GM12878 (cell line): ENCODE measurements around the gene SFT2D3. TPM values are rescaled to one million over a fixed set of nuclear protein-coding genes. Genes with fewer than 3 reads are reported as not detected.

Experiments used
- ATAC-seq: fragments of 200-7000 bp; cut with Tn5 transposase; 3 replicates; pipeline ENCODE4 v1.9.1; 2020; ENCODE audit warnings: mild to moderate bottlenecking, moderate library complexity
- BruUV-seq: library from RNA; stranded (reverse); fragments of 400-500 nt; replicated peaks from 2 replicates; lab custom pipeline; 2021; lab: Mats Ljungman, UMichigan
- CTCF ChIA-PET: fragments of 300-600 bp; sonication (Branson Sonifier 250); formaldehyde crosslinking; extraction: SDS; loops from one replicate; lab custom pipeline; 2021; ENCODE audit warnings: inconsistent platforms; lab: Yijun Ruan, JAX
- POLR2A ChIA-PET: fragments of 350-600 bp; formaldehyde crosslinking; extraction: SDS; loops from one replicate; lab custom pipeline; 2021; ENCODE audit warnings: inconsistent platforms; lab: Charles Lee
- RAD21 ChIA-PET: fragments of 300-600 bp; sonication (Branson Sonifier 250); formaldehyde crosslinking; loops from one replicate; lab custom pipeline; 2023; ENCODE audit warnings: antibody characterized with exemption; ENCODE audit not compliant: unreplicated experiment; lab: Charles Lee
- SMC1A ChIA-PET: fragments of 300-600 bp; sonication (Branson Sonifier 250); formaldehyde crosslinking; loops from one replicate; lab custom pipeline; 2023; ENCODE audit not compliant: unreplicated experiment, uncharacterized antibody; lab: Charles Lee
- DNase-seq: peaks from one replicate; pipeline ENCODE4 v3.0.0-alpha.2; 2011; ENCODE audit warnings: low read depth, low spot score
- FAIRE-seq: peaks from 3 replicates; lab custom pipeline; 2011; peaks lifted over from hg19 to GRCh38; lab: Jason Lieb, UNC
- H2AFZ ChIP-seq: 2 replicates; pipeline ENCODE4 v1.6.0; 2011; ENCODE audit warnings: low read depth, low read length, control low read depth; ENCODE audit not compliant: control insufficient read depth
- H3K27ac ChIP-seq: 2 replicates; pipeline ENCODE4 v1.5.1; 2011; ENCODE audit warnings: control low read depth; ENCODE audit not compliant: control insufficient read depth, insufficient read depth
- H3K27me3 ChIP-seq, 2 experiments: replicated peaks in 1 of 2; 2 replicates each; pipeline versions ENCODE4 v1.6.0 to v1.6.1; 2011; ENCODE audit warnings: low read length in 1 of 2; ENCODE audit not compliant: control insufficient read depth in 2 of 2, insufficient read depth in 2 of 2
- H3K36me3 ChIP-seq, 2 experiments: 2 replicates each; pipeline ENCODE4 v1.5.1; 2011; ENCODE audit warnings: low read length in 1 of 2; ENCODE audit not compliant: control insufficient read depth in 2 of 2, insufficient read depth in 2 of 2
- H3K4me1 ChIP-seq: 2 replicates; pipeline ENCODE4 v1.6.1; 2011; ENCODE audit warnings: mild to moderate bottlenecking, low read length, moderate library complexity, mixed read lengths; ENCODE audit not compliant: control insufficient read depth, insufficient read depth
- H3K4me2 ChIP-seq: 2 replicates; pipeline ENCODE4 v1.6.0; 2011; ENCODE audit warnings: control low read depth; ENCODE audit not compliant: control insufficient read depth, insufficient read depth
- H3K4me3 ChIP-seq: fragments of 200-600 bp; sonication (generic); 2 replicates; pipeline ENCODE4 v1.5.1; 2016
- H3K79me2 ChIP-seq: 2 replicates; pipeline ENCODE4 v1.6.0; 2011; ENCODE audit warnings: low read length; ENCODE audit not compliant: control insufficient read depth, insufficient read depth
- H3K9ac ChIP-seq: 2 replicates; pipeline ENCODE4 v1.8.0; 2011; ENCODE audit warnings: low read length, control low read depth, mixed read lengths; ENCODE audit not compliant: control insufficient read depth, insufficient read depth
- H3K9me3 ChIP-seq: replicated peaks from 3 replicates; pipeline ENCODE4 v1.5.1; 2011; ENCODE audit warnings: mild to moderate bottlenecking, low read length; ENCODE audit not compliant: control insufficient read depth, insufficient read depth
- H4K20me1 ChIP-seq: 2 replicates; pipeline ENCODE4 v1.6.0; 2011; ENCODE audit not compliant: control insufficient read depth, insufficient read depth
- BACH1 ChIP-seq: fragments of 450-650 bp; IDR thresholded peaks from 2 replicates; pipeline ENCODE4 v1.6.1; 2017; ENCODE audit warnings: mild to moderate bottlenecking, borderline replicate concordance
- CREM ChIP-seq: IDR thresholded peaks from 2 replicates; pipeline ENCODE4 v1.6.1; 2014; ENCODE audit warnings: antibody characterized with exemption, low read depth
- DPF2 ChIP-seq: fragments of 450-650 bp; IDR thresholded peaks from 2 replicates; pipeline ENCODE4 v1.6.1; 2017; ENCODE audit warnings: mild to moderate bottlenecking
- E2F4 ChIP-seq: IDR thresholded peaks from 2 replicates; pipeline ENCODE4 v1.6.1; 2012; ENCODE audit warnings: low read depth, low read length, improper control_type of control experiment
- IRF3 ChIP-seq: fragments of 450-650 bp; IDR thresholded peaks from 2 replicates; pipeline ENCODE4 v1.6.1; 2014; ENCODE audit warnings: mild to moderate bottlenecking
- KAT2A ChIP-seq: conservative IDR thresholded peaks from 2 replicates; pipeline ENCODE4 v1.6.1; 2011; ENCODE audit warnings: low read depth, low read length; ENCODE audit not compliant: control insufficient read depth
- MYB ChIP-seq: fragments of 150-350 bp; IDR thresholded peaks from 2 replicates; pipeline ENCODE4 v1.6.1; 2014; ENCODE audit warnings: mild to moderate bottlenecking, low read depth, low read length, borderline replicate concordance
- NBN ChIP-seq: fragments of 450-650 bp; IDR thresholded peaks from 2 replicates; pipeline ENCODE4 v1.6.1; 2016
- NFYA ChIP-seq: IDR thresholded peaks from 2 replicates; pipeline ENCODE4 v1.6.1; 2011; ENCODE audit warnings: low read depth, mild to moderate bottlenecking, low read length, improper control_type of control experiment, borderline replicate concordance
- PML ChIP-seq: IDR thresholded peaks from 2 replicates; pipeline ENCODE4 v1.6.1; 2012; ENCODE audit warnings: low read length, inconsistent platforms
- SREBF1 ChIP-seq: IDR thresholded peaks from 2 replicates; pipeline ENCODE4 v1.6.1; 2012; ENCODE audit warnings: mild to moderate bottlenecking, low read length
- TARDBP ChIP-seq: IDR thresholded peaks from 2 replicates; pipeline ENCODE4 v1.6.1; 2016; ENCODE audit warnings: borderline replicate concordance
- TCF3 ChIP-seq: IDR thresholded peaks from 2 replicates; pipeline ENCODE4 v1.6.1; 2012; ENCODE audit warnings: low read depth, mild to moderate bottlenecking, low read length, borderline replicate concordance; ENCODE audit not compliant: insufficient read depth
- ZZZ3 ChIP-seq: IDR thresholded peaks from 2 replicates; pipeline ENCODE4 v1.6.1; 2011; ENCODE audit warnings: low read depth; ENCODE audit not compliant: control insufficient read depth, insufficient read length
- WGBS: methylation state at CpG from one replicate; pipeline ENCODE4 v1.1.6; 2016; ENCODE audit warnings: low lambda C conversion rate; ENCODE audit not compliant: insufficient replicate concordance, insufficient coverage; ENCODE audit errors: missing lambda C conversion rate; 5-methylcytosine and 5-hydroxymethylcytosine counted together
- in situ Hi-C: fragments of 300-500 bp; cut with MboI; formaldehyde crosslinking; loops from 9 replicates; pipeline ENCODE4 v1.14.3; 2018; ENCODE audit warnings: mixed read lengths
- intact Hi-C: fragments of 100-400 bp; cut with micrococcal nuclease; formaldehyde crosslinking; loops from one replicate; pipeline ENCODE4 v1.14.2; 2022; ENCODE audit not compliant: unreplicated experiment
- polyA plus RNA-seq, 11 experiments: library from polyadenylated mRNA; depleted of rRNA in 4 of 11; unstranded in 6 of 11; stranded (reverse) in 5 of 11; fragments of >200 nt; fragmentation: Nextera tagmentation in 4 of 11; fragmentation: Illumina TruSeq in 1 of 11; extraction: Ambion mirVana in 4 of 11; extraction: Trizol in 1 of 11; gene quantifications; 1 replicate in 1 of 11; 2 replicates in 10 of 11; pipeline versions ENCODE4 v1.2.1 to v1.2.3, GENCODE V29; 2011 to 2016; ENCODE audit warnings: inconsistent platforms in 2 of 11, missing spikeins in 2 of 11, low read depth in 1 of 11
- total RNA-seq, 4 experiments: library from RNA; depleted of rRNA in 3 of 4; stranded (reverse); fragments of >200 nt in 3 of 4; fragmentation: Illumina TruSeq in 1 of 4; extraction: Trizol in 1 of 4; gene quantifications; 2 replicates each; pipeline versions ENCODE4 v1.2.1 to v1.2.3, GENCODE V29; 2013 to 2021
- TF ChIP-seq, protein P1 (sequence below): IDR thresholded peaks from 2 replicates; pipeline ENCODE4 v1.6.1; 2011; ENCODE audit warnings: low read depth, low read length, improper control_type of control experiment, borderline replicate concordance
- TF ChIP-seq, protein P2 (sequence below): IDR thresholded peaks from 2 replicates; pipeline ENCODE4 v1.6.1; 2011; ENCODE audit warnings: low read depth, mild to moderate bottlenecking, low read length, moderate library complexity, borderline replicate concordance; ENCODE audit errors: extremely low read depth

Gene SFT2D3
- total and polyA plus RNA-seq, 10 of the 15 experiments (the other 5 are each of a cell fraction or from before 2014, with no cell fraction given): 4.2 to 8.4 (median 6.6) TPM; not detected in 4

- H3K27ac ChIP-seq: no peak overlapping the region
- no peak overlapping the region for H3K9ac ChIP-seq
- intact Hi-C loops: no loop called here
- ChIA-PET RAD21 (interaction anchor here (0.6 to 3.9 kb wide), 4 partner anchors 16 to 97 kb away, joined by 3 to 21 read pairs (median 10); partner anchors contain the start of gene SFT2D3), POLR2A (interaction anchor here (1.0 kb wide), 1 partner anchor 36 kb away, joined by 3 read pairs; no protein-coding TSS in a partner anchor)
- in situ Hi-C loops: no loop called here
- no peaks in the 10 kb centered on the region for H3K9me3 ChIP-seq
- no peak for DNase-seq
- no peak overlapping the region for H2AFZ ChIP-seq
- no peaks in the 10 kb centered on the region for H3K79me2 ChIP-seq
- TF ChIP-seq, protein P1, sequence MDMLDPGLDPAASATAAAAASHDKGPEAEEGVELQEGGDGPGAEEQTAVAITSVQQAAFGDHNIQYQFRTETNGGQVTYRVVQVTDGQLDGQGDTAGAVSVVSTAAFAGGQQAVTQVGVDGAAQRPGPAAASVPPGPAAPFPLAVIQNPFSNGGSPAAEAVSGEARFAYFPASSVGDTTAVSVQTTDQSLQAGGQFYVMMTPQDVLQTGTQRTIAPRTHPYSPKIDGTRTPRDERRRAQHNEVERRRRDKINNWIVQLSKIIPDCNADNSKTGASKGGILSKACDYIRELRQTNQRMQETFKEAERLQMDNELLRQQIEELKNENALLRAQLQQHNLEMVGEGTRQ: no peak
- TF ChIP-seq CREM (no peak), PML (no peak), IRF3 (no peak), MYB (no peak), E2F4 (no peak), NFYA (no peak), TARDBP (no peak), DPF2 (no peak), SREBF1 (no peak), BACH1 (no peak), ZZZ3 (no peak), KAT2A (no peak), NBN (no peak), TCF3 (no peak)
- TF ChIP-seq, protein P2, sequence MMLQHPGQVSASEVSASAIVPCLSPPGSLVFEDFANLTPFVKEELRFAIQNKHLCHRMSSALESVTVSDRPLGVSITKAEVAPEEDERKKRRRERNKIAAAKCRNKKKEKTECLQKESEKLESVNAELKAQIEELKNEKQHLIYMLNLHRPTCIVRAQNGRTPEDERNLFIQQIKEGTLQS: no peak
- TF ChIP-seq, all 136 proteins: peak for 0
- ChIA-PET SMC1A (interaction anchor here (1.0 to 2.5 kb wide), 10 partner anchors 9 to 207 kb away, joined by 3 to 15 read pairs (median 6); partner anchors contain the start of gene IWS1), CTCF (interaction anchor here (1.7 kb wide), 1 partner anchor 16 kb away, joined by 7 read pairs; no protein-coding TSS in a partner anchor)
- Histone ChIP-seq H3K4me2 (no peak overlapping the region), H3K4me3 (no peak overlapping the region), H3K36me3 (peaks cover 0 to 3% of the 10 kb centered on the region in 2 experiments; a peak in 2 of 4 replicates), H4K20me1 (no peaks in the 10 kb centered on the region), H3K4me1 (0 out of 2 replicates have a peak, but pooled peaks cover 3% of the 10 kb centered on the region), H3K27me3 (no peaks in the 10 kb centered on the region)
- ATAC-seq (no peak), FAIRE-seq (no peak)
- BruUV-seq: no TSS peak
- 95% methylated on average over 6 of the region's 6 CpGs for WGBS
These were observed 32.0 kb downstream of the SFT2D3 start for GRCh38 chr2:127733113-127733815.
